GM11168 (cell line): ENCODE data around the gene INSR.
"Not testable (repeated sequence)": the region's sequence is repeated elsewhere in the genome, so short reads cannot be mapped to it uniquely, and the experiment has no call there.

Source experiments
- in situ Hi-C: fragments of 300-500 bp; cut with MboI; formaldehyde crosslinking; loops from one replicate; pipeline ENCODE4 v1.12.0; 2022; ENCODE audit warnings: low sequenced_read_pairs; ENCODE audit not compliant: unreplicated experiment

The INSR gene

GRCh38 chr19:7067716-7068115 lies 226.5 kb downstream of the INSR start:
- in situ Hi-C loops, result no loop called here

- in situ Hi-C loops, result not testable (repeated sequence)
Measured at GRCh38 chr19:7067122-7067521, 227.1 kb downstream of the INSR start.

GRCh38 chr19:7063764-7064418 lies 230.3 kb downstream of the INSR start:
- in situ Hi-C loops, result no loop called here

- in situ Hi-C loops, result no loop called here
Measured at GRCh38 chr19:7063339-7063738, 230.9 kb downstream of the INSR start.
